ENCODE data around the gene NKX2-2. TPM values are rescaled to one million over a fixed set of nuclear protein-coding genes. Genes with fewer than 3 reads are reported as not detected.
A peak's percentile ranks its signal among the peaks of the same experiment; 100 is the strongest.
"Not testable (repeated sequence)": the region's sequence is repeated elsewhere in the genome, so short reads cannot be mapped to it uniquely, and the experiment has no call there.

Gene NKX2-2
- total RNA-seq, 1 experiment from 2014 or later: not detected

DNA sequence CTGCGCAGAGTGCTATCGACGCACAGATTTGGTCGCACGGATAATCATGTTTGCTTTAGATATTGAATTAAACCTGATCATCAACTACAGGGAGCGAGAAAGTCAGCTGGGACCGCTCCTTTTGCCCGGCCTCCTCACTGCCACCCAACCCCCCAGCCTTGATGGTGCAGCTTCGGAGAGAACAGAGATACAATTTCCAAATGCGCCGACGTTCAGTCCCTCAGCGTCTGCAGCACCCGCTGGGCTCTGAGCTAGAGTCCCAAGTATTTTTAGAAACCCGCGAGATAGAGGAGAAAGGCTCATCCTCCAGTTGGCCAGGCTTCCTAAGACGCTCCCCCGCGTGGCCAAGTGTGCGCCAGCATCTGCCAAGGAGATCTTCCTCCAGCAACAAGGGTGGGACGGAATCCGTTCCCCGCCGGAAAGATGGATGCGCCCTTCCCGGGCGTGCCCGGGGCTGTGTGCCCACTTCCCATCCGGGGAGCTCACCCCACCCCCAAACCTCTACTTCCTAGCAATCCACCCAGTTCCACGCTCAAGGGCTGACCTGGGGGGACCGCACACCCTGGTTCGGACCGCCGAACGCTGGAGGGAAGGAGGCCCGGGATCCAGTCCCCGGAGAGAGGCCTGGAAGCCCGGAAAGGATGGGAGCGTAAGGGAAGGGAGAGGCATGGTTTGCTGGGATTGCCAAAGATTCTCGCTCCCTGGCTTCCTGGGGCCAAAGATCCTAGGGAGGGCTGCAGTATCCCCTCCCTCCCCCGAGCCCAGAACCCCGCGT, 4.1 kb downstream of the NKX2-2 start:
- peak; percentile 66 for DNase-seq (ENCODE audit: low read depth)

GRCh38 chr20:21509079-21509596, 4.7 kb downstream of the NKX2-2 start:
- no peak for DNase-seq (ENCODE audit: low read depth)

GRCh38 chr20:21508230-21509078, 5.4 kb downstream of the NKX2-2 start:
- no peak for DNase-seq (ENCODE audit: low read depth)

- DNase-seq (ENCODE audit: low read depth): no peak
Observed at GRCh38 chr20:21507400-21508229, 6.2 kb downstream of the NKX2-2 start.

DNA sequence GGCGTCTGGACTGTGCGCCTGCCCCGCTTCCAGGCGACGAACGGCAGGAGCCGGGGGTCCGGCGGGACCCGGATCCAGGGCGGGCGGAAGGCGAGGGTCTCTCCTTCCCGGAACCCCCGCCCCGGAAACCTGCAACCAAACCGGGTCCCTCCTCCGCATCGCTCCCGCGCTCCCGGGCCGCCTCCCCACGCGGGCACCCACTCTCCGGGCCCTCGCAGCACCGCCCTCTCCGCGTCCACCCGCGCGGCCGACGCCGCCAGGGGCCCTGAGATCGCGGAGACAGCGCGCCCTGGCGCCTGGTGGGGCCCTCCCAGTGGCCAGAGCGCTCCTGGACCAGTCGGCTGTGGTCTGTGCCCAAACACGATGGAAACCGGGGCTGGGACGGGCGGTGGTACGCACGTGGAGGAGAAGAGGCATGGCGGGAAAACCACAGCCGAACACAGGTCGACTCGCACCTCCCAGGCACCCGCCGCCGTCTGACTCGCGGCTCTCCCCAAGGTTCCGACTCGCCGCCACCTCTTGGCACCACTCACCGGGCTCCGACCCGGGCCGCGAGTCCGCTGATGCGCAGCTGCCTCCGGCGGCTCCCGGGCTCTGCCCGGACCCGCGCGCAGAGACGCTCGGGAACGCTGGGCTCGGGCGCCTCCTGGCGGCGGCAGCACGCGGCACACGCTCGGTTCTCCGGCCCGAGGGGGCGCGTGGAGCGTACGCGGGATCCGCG, 7.9 kb downstream of the NKX2-2 start:
- DNase-seq (ENCODE audit: low read depth): peak; percentile 32

DNA sequence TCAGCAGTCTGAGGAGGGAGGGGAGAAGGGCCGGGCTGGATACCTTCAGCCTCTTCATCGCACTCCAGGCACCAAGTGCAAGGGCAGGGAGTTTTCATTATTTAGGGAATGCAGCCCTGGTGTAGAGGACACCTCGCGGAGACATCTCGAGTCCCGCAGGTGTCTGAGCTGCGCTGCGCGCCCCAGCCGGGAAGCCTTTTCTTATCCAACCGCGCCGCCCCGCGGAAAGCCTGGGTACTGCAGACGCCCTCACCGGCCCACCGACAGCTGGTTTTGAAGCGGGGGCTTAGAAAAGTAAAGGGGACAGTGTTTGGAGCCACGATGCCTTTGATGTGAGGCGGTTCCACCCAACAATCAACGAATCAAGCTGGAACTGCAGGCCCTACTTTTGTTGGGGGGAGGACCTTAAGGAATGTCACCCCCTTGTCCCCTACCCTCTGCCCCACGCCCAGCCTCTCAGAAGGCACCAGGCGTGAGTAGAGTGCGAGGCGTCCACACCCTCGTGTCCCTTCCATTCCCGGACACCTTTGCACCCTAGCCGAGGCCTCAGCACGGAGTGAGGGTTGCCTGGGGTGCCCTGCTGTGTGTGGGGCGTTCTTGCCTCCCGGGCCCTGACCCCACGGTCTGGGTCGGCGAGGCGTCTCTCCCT, 8.6 kb downstream of the NKX2-2 start:
- DNase-seq (ENCODE audit: low read depth): peak; percentile 37

DNA sequence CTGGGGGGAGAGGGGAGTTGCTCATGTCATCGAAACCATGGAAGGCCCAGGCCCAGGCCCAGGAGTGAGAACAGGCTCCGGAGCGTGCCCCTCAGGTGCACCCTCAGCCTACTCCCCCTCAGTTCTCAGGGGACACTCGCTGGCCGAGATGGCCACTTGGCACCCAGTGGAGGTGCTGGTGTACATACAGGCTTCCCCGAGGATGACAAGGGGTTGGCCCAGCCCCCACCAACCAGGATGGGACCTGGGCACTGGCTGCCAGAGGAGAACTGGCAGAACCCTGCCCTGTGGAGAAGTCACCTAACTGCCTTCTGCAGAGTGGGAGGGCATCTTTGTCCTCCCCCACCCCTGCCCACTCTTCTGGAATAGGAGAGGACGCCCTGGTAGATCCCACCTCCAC, 9.5 kb downstream of the NKX2-2 start:
- no peak for DNase-seq (ENCODE audit: low read depth)

DNA sequence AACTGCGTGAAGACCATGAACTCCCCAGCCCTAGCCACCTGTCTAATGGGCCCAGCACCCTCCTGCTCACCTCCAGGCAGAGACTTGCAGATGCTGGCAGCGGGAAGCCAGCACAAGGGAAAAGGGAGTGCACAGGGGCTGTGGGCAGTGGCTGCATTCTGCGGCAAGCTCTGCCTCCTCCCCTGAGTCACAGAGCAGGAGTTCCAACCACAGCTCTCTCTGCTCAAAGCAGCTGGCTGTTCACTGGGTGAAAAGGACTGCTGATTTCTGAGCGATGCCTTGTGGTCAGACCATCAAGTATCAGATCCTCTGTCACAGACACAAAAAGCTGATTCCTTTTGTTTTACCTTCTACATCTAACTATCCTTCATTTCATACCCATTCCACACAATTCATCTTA, 10.5 kb downstream of the NKX2-2 start:
- peak; percentile 92 for DNase-seq (ENCODE audit: low read depth)

GRCh38 chr20:21501184-21501583, 12.7 kb downstream of the NKX2-2 start:
- no peak for DNase-seq (ENCODE audit: low read depth)

- no peak for DNase-seq (ENCODE audit: low read depth)
Observed at GRCh38 chr20:21500599-21500998, 13.3 kb downstream of the NKX2-2 start.

GRCh38 chr20:21499641-21500040, 14.2 kb downstream of the NKX2-2 start:
- no peak for DNase-seq (ENCODE audit: low read depth)

DNA sequence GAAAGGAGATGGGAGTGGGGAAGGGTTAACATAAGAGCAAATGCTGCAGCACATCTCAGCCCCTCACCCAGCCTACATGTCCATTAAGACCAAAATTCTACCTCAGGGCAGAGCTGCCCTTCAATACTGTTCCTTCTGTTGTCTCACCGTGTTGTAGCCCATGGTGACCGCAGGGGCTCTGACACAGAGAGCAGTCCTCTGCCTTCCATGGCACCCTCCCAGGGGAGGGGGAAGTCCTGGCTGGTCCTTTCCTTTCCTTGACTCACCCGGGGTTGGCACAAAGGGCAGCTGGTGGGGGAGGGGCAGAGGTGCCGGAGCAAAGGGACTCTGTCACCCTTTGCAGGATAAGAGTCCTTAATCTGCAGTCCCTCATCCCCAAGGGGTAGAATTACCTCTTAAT, 15.2 kb downstream of the NKX2-2 start:
- DNase-seq (ENCODE audit: low read depth): no peak

DNA sequence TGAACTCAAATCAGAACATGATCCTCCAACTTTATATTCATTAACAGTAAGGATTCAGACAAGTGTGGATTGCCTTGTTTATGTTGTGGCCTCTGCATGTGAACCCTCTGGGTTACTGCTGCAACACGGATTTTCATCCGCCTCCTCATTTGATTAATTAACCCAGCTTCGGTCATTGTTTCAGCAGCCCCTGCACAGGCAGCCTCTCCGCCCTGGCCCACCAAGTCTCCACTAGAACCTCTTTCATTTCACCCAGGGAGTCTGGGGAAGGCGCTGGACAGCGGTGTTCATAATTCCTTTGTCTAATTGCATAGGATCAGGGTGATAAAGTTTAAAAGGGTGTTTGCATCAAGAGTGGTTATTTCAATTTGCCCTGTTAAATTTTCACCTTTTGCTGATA, 15.7 kb downstream of the NKX2-2 start:
- DNase-seq (ENCODE audit: low read depth): no peak

DNA sequence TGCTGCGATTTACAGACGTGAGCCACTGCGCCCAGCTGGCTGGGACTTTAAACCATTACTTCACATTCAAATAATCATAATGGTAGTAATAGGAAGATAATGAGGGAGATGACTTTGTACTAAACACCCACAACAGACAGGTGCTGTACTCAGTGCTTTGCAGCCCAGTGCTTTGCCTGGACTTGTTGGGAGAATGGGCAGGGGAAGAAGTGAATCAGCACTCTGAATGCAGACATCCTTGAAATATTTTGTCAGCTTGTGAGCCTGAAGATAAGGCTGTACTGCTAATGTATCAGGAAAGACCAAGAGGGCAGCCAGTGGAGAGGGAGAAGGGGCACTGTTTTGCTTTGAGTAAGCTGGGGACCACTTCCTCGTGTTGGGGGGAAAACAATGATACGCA, 17.4 kb downstream of the NKX2-2 start:
- DNase-seq (ENCODE audit: low read depth): no peak

DNA sequence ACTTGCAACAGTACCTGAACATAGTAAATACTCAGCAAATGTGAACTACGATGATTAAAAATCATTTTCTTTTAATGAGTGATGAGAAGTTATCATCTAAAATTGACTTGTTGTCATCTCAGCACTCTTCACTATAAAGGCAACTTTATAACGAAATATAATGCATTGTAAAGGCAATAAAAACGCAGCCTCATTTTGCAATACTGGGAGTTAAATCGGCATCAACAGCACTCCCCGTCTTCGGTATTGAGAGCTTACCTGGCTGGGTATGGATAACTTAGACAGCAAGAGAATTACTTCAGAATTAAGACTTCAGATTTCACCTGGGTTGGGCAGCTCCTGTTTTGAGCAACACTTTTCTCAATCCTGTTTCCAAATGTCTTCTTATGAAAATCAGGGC, 20.8 kb downstream of the NKX2-2 start:
- no peak for DNase-seq (ENCODE audit: low read depth)

DNA sequence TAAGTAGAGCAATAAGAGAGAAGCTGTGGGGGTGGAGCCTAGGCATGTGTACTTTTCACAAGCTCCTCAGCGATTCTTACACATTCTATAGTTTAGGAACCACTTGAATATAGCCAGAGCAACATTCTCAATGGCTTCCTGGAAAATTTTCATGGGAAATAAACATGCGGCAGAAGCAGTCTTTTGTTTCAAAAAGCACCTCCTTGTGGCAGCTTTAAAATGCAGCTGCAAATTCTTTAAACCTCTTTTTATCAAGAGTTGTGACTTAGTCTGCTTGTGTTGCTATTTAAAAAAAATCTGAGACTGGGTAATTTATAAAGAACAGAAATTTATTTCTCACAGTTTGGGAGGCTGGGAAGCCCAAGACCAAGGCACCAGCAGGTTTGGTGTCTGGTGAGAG, 23.8 kb downstream of the NKX2-2 start:
- DNase-seq (ENCODE audit: low read depth): no peak

GRCh38 chr20:21480144-21480543, 33.7 kb downstream of the NKX2-2 start:
- not testable (repeated sequence) for DNase-seq (ENCODE audit: low read depth)

DNA sequence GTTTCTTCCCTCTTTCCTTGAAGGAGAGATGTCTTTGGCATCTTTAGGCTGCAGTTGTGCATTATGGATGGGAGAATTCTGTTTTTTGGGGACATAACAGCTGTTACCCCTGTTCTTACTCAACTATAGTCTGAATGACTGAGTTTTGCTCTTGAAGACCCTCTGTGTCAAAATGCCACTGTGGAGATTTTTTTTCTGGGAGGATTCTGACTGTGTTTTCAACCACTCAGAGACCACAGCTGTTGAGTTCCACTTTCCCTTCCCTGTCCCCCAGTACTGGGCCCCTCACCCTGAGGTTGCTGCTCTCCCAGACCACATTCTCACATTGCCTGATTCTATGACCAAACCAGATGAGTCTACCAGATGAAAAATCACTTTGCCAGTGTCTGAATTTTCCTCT, 48.1 kb downstream of the NKX2-2 start:
- no peak for DNase-seq (ENCODE audit: low read depth)

DNA sequence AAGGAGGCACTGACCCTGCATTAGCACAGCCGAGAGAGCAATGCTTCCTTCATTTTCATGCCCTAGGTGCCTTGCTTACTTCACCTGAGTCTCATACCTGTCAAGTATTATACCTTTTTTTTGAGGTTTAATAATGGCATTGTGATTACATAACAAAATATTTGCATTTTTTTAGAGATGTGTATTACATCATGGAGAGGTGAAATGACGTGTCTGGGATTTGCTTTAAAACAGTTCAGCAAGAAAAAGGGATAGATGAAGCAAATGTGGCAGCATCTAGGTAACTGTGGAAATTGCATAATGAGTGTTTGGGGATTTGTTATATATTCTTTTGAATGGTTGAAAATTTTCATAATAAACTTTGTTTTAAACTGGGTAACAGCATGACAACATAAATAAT, 48.9 kb downstream of the NKX2-2 start:
- DNase-seq (ENCODE audit: low read depth): no peak

Data from LHCN-M2 (cell line).